ENCODE results near the gene C2CD4C.

- TF ChIP-seq CTCF (IDR thresholded peaks at IDR 0.05 in 8 of 11, conservative IDR thresholded peaks at IDR 0.05 in 3 of 11) = no peak
- no peak for TF ChIP-seq POLR2A (IDR thresholded peaks at IDR 0.05)
- no peak for TF ChIP-seq POLR2AphosphoS5 (IDR thresholded peaks at IDR 0.05)
These were observed 3.7 kb upstream of the C2CD4C start for GRCh38 chr19:412356-413355.
